Prostate gland (tissue), 2 donors: ENCODE data around the gene TLX2. TPM values are rescaled to one million over a fixed set of nuclear protein-coding genes. Genes with fewer than 3 reads are reported as not detected.

Source experiments
- DNase-seq: peaks from one replicate; pipeline ENCODE4 v3.0.0-alpha.2; 2019; ENCODE audit warnings: low spot score
- H3K27ac ChIP-seq, 2 donors: fragments of 200-600 bp; sonication (generic); 2 replicates each; pipeline ENCODE4 v1.5.1; 2017 to 2019
- H3K27me3 ChIP-seq: fragments of 200-600 bp; sonication (generic); replicated peaks from 2 replicates; pipeline ENCODE4 v1.5.1; 2019; ENCODE audit not compliant: insufficient read depth
- H3K36me3 ChIP-seq, 2 donors: fragments of 200-600 bp; sonication (generic); 1 replicate in 1 of 2; 2 replicates in 1 of 2; pipeline versions ENCODE4 v1.5.1 to v1.8.1; 2017 to 2019
- H3K4me1 ChIP-seq: fragments of 200-600 bp; sonication (generic); replicated peaks from 2 replicates; pipeline ENCODE4 v1.5.1; 2019
- H3K4me3 ChIP-seq, 2 donors: fragments of 200-600 bp; sonication (generic); 2 replicates each; pipeline ENCODE4 v1.5.1; 2017 to 2019
- H3K9me3 ChIP-seq: fragments of 200-600 bp; sonication (generic); 2 replicates; pipeline ENCODE4 v1.5.1; 2017
- CTCF ChIP-seq, 4 experiments: fragments of 200-600 bp in 2 of 4; fragments of 450-650 bp in 2 of 4; sonication (generic) in 2 of 4; IDR thresholded peaks; 1 replicate in 3 of 4; 2 replicates in 1 of 4; pipeline ENCODE4 v1.5.1; 2016 to 2019; ENCODE audit warnings: antibody characterized with exemption in 4 of 4, mild to moderate bottlenecking in 2 of 4, moderate library complexity in 2 of 4
- POLR2A ChIP-seq: fragments of 450-650 bp; IDR thresholded peaks from one replicate; pipeline ENCODE4 v1.6.1; 2016; ENCODE audit warnings: antibody characterized with exemption, mild to moderate bottlenecking
- POLR2AphosphoS5 ChIP-seq: sonication (generic); formaldehyde crosslinking; IDR thresholded peaks from one replicate; pipeline ENCODE4 v1.6.1; 2017; ENCODE audit warnings: antibody characterized with exemption
- WGBS: methylation state at CpG from one replicate; pipeline ENCODE4 v1.1.5; 2018; 5-methylcytosine and 5-hydroxymethylcytosine counted together
- intact Hi-C: fragments of 100-400 bp; cut with DNase I; formaldehyde crosslinking; loops from one replicate; pipeline ENCODE4 v1.14.2; 2022
- total RNA-seq, 2 donors: library from RNA; depleted of rRNA; stranded (reverse); fragments of >200 nt; gene quantifications; one replicate each; pipeline ENCODE4 v1.1.0, GENCODE V29; 2016

The TLX2 gene
- total RNA-seq, 2 donors from 2014 or later = 0.97 TPM; not detected in 1

- intact Hi-C loops = loop anchor here (10.0 kb wide), 1 partner anchor 60 kb away; no protein-coding TSS in a partner anchor
- Histone ChIP-seq H3K36me3 (peaks cover 0 to 4% of the 10 kb centered on the region in 2 donors), H3K27ac (no peak overlapping the region), H3K9me3 (no peaks in the 10 kb centered on the region), H3K4me3 (no peak overlapping the region), H3K27me3 (no peaks in the 10 kb centered on the region), H3K4me1 (peaks cover 7% of the 10 kb centered on the region)
- TF ChIP-seq CTCF (IDR thresholded peaks at IDR 0.05) (no peak), POLR2AphosphoS5 (no peak), POLR2A (no peak)
- 96% methylated on average over 10 of the region's 10 CpGs for WGBS
- DNase-seq = no peak
Observed at GRCh38 chr2:74524955-74525716, 10.9 kb downstream of the TLX2 start.

- no peaks in the 10 kb centered on the region for H3K27me3 ChIP-seq
- peaks cover 0 to 4% of the 10 kb centered on the region in 2 donors for H3K36me3 ChIP-seq
- peaks cover 7% of the 10 kb centered on the region for H3K4me1 ChIP-seq
- H3K4me3 ChIP-seq = no peak within 1 kb of the TSS
- no peaks in the 10 kb centered on the region for H3K9me3 ChIP-seq
- no peak within 1 kb of the TSS for H3K27ac ChIP-seq
- no peak for DNase-seq
- TF ChIP-seq POLR2AphosphoS5 (no peak), CTCF (IDR thresholded peaks at IDR 0.05) (no peak), POLR2A (no peak)
- intact Hi-C loops = loop anchor here (10.0 kb wide), 1 partner anchor 59 kb away; no protein-coding TSS in a partner anchor
- 86% methylated on average over 11 of the region's 11 CpGs for WGBS
Observed at GRCh38 chr2:74525717-74526648, 11.7 kb downstream of the TLX2 start, which contains the start of gene DQX1. Gene DQX1, minus strand, starts transcription at chr2:74526231. Its CDS starts 502 bp downstream, at chr2:74525729.

- Histone ChIP-seq H3K9me3 (no peaks in the 10 kb centered on the region), H3K36me3 (peaks cover 0 to 4% of the 10 kb centered on the region in 2 donors), H3K4me1 (peaks cover 7% of the 10 kb centered on the region), H3K27me3 (no peaks in the 10 kb centered on the region), H3K4me3 (no peak overlapping the region), H3K27ac (no peak overlapping the region)
- intact Hi-C loops = loop anchor here (10.0 kb wide), 1 partner anchor 58 kb away; no protein-coding TSS in a partner anchor
- no peak for DNase-seq
- 98% methylated on average over 11 of the region's 11 CpGs for WGBS
- TF ChIP-seq POLR2AphosphoS5 (no peak), CTCF (IDR thresholded peaks at IDR 0.05) (no peak), POLR2A (no peak)
Observed at GRCh38 chr2:74526649-74527230, 12.5 kb downstream of the TLX2 start.

- no peak for DNase-seq
- H3K9me3 ChIP-seq = no peaks in the 10 kb centered on the region
- TF ChIP-seq POLR2AphosphoS5 (no peak), CTCF (IDR thresholded peaks at IDR 0.05) (no peak), POLR2A (no peak)
- H3K4me3 ChIP-seq = no peak overlapping the region
- no peaks in the 10 kb centered on the region for H3K27me3 ChIP-seq
- no peak overlapping the region for H3K27ac ChIP-seq
- intact Hi-C loops = loop anchor here (10.0 kb wide), 1 partner anchor 57 kb away; no protein-coding TSS in a partner anchor
- 93% methylated on average over 9 of the region's 9 CpGs for WGBS
- H3K36me3 ChIP-seq = peaks cover 0 to 4% of the 10 kb centered on the region in 2 donors
- H3K4me1 ChIP-seq = peaks cover 7% of the 10 kb centered on the region
Observed at GRCh38 chr2:74527741-74528140, 13.5 kb downstream of the TLX2 start.
